HG03469 (cell line): Measurements from ENCODE around the gene SLC22A12.

ENCODE experiments used
- ATAC-seq: cut with Tn5 transposase; IDR thresholded peaks from one replicate; pipeline ENCODE4 v1.9.1; 2021; ENCODE audit warnings: mild to moderate bottlenecking, moderate library complexity, moderate number of reproducible peaks; ENCODE audit not compliant: unreplicated experiment

Gene SLC22A12

GRCh38 chr11:64620381-64620971 lies 29.5 kb downstream of the SLC22A12 start:
- ATAC-seq: no peak

GRCh38 chr11:64621283-64622019 lies 30.4 kb downstream of the SLC22A12 start:
- ATAC-seq: no peak

GRCh38 chr11:64622681-64623080 lies 31.7 kb downstream of the SLC22A12 start:
- no peak for ATAC-seq

- ATAC-seq: no peak
These were observed 34.0 kb downstream of the SLC22A12 start for GRCh38 chr11:64624883-64625481.

DNA sequence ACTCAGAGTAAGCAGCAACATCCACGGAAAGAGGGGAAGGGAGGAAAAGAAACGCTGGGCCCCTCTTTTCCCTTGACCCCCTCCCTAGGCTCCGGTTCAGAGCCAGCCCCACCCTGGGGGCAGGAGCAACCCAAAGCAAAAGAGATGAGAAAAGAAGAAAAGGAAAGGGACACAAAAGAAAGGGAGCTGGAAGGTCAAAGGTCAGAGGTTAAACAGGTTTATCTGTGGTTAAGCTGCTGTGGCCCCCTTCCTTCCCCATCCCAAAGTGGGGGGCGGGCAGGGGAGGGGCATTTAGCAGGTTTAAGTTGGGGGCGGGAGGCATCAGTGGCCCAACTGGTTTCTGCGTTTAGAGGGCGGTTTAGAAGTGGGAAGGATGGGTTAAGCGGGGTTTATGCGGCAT lies 35.6 kb downstream of the SLC22A12 start:
- no peak for ATAC-seq

GRCh38 chr11:64627371-64627770 lies 36.4 kb downstream of the SLC22A12 start:
- ATAC-seq: no peak

- ATAC-seq: no peak
These were observed 37.6 kb downstream of the SLC22A12 start for GRCh38 chr11:64628596-64628995.

DNA sequence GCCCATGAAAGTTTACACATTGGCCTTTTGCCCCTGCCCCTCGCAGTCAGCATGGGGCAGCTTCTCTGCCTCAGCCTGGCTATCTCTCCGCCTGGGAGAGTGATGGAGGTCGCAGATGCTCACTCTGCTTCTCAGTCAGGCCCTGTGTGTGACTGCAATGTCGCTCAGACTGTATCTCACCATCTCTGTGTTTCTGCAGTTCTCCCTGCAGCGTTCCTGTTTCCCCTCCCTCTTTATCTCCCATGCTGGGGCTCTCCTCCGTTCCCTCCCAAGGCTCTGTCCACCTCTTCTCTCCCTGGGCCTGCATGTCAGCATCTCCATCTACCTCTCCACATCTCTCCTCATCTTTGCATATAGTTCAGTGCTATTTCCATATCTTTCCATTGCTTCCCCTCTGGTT lies 38.1 kb downstream of the SLC22A12 start:
- no peak for ATAC-seq

GRCh38 chr11:64629796-64630562 lies 39.0 kb downstream of the SLC22A12 start:
- no peak for ATAC-seq

DNA sequence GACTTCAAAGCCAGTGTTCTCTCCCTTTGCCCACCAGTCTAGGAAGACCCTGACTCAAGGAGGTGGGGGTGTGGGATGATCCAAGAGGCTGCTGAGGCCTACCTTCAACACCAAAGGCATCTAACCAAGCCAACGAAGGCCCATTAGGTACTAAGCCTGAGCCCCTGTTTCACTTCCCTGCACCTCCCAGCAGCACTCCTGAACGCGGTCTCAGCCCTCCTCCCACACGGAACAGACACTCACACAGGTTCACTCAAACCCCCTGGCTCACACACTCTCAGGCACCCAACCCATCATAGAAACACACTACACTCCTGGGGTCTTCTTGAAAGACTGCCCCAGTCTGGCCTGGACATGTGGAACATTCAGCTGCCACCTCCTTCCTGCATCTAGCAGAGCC lies 40.7 kb downstream of the SLC22A12 start:
- no peak for ATAC-seq

GRCh38 chr11:64632237-64632636 lies 41.2 kb downstream of the SLC22A12 start:
- no peak for ATAC-seq

DNA sequence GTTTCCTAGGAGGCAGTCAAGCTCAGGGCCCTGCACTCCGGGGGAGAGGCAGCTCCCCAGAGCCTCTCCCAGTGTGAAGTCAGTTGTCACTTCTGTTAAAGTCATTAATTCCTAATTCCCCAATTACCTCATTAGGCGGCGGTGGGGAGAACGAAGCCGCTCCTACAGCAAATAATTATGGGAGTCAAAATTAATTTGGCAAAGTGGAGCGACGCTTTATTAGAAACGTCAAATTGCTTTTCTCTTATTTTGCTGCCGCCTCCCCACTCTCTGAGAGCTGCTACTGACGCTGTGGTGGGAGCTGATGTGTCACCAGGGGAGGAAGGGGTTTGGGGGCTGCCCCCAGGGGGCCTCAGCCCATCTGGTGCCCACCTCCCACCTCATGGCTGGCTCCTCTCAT lies 41.6 kb downstream of the SLC22A12 start:
- ATAC-seq: no peak

DNA sequence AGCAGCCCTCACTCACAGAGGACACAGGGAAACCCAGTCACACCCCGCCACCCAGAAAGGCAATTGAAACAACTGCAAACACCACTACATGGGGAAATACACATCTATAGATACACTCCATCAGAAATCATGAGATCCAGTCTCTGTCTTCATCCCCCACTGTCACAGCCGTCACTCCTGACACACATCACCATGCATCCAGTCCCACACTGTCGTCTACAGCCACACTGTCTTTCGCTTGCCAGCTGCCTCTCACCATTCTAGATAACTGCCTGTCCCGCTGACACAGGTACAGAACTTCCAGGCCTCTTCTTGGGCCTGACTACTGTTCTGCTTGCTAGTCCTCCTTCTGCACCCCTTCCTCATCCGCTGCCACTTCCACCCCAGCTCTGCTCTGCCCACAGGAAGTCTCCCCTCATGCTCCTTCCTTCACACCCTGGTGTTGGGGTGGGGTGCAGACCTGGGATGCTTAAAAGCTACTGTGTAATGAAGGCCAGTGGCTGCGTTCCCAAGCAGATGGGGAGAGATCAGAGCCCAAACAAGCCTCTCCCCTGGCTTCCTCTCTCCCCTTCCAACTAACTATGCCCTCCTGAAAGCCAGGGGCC lies 42.6 kb downstream of the SLC22A12 start:
- ATAC-seq: no peak

GRCh38 chr11:64637334-64638017 lies 46.5 kb downstream of the SLC22A12 start:
- no peak for ATAC-seq

DNA sequence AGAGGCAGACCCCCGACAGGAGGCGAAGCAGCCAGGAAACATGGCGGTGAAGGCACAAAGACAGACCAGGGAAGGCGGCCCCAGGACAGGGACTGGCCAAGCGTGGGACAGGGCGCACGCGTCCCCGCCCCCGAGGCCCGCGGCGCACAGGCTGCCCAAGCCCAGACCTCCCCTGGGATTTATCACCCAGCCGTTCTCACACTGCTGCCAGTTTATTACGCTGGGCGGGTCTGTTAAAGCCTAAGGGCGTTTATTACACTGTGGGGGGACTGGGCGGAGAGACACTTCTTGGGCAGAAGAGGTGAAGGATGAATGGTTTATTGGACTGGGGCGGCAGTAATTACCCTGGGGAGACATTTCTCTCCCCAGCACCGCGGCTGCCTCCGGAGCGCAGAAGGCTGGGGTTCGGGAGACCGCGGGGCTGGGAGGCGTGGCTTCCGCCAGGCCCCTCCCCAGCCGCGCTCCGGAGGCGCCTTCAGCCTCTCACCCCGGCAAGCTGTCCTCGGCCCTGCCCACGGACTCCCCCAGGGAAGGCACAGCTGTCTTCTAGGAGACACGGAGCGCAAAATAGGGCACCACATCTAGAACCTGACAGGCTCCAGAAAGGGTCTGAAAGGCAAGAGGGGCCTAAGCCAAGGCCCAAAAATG lies 47.1 kb downstream of the SLC22A12 start:
- no peak for ATAC-seq

DNA sequence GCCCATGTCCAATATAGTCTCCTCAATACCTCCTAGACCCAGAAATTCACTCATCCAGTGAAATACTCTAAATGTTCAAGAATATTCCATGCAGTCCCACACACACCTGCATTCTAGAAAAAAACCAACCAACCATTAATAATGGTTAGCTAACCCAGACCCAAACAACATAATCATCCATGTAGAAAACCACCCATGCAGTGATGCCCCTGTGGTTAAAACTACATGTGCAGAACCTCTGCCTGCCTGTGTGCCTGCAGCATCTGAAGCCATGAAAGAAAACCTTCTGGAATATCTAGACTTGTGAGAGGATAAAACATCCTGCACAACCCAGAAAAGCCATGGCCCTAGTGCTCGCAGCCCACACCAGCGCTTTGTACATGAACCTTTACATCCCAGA lies 47.8 kb downstream of the SLC22A12 start:
- no peak for ATAC-seq

DNA sequence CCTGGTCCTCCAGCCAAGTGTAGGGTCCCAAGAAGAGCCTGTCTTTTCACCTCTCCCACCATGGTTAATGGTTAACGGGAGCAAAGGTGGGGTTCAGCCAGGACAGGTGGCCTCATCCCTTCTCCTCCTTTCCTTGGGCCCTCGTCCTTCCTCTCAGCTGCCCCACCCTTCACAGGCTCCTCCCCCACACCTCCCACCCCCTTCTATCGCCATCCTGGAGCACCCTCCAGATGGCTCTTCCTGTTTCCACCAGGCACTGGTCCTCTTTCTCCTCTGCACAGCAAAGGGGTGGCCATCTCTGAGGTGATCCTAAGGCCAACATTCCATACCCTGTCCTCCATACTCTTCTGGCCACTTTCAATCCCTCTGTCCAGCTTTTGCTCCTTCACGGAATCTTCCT lies 48.9 kb downstream of the SLC22A12 start:
- ATAC-seq: no peak

GRCh38 chr11:64641596-64642417 lies 50.8 kb downstream of the SLC22A12 start:
- ATAC-seq: no peak

- ATAC-seq: no peak
These were observed 51.4 kb downstream of the SLC22A12 start for GRCh38 chr11:64642418-64642735.
